DOHH2 (cell line): Measurements from ENCODE around the gene TDRD6.

Experiments used
- H3F3A ChIP-seq: fragments of 200-600 bp; sonication (generic), shearing (Covaris generic); 2 replicates; pipeline ENCODE4 v1.6.0; 2016; ENCODE audit warnings: antibody characterized with exemption, mild to moderate bottlenecking; ENCODE audit not compliant: control insufficient read depth, insufficient read depth
- H3K27ac ChIP-seq: fragments of 200-600 bp; sonication (generic); 2 replicates; pipeline ENCODE4 v1.5.1; 2014; ENCODE audit warnings: low read depth, mild to moderate bottlenecking, low read length, moderate library complexity
- H3K27me3 ChIP-seq: fragments of 200-600 bp; sonication (generic); 2 replicates; pipeline ENCODE4 v1.6.1; 2014; ENCODE audit warnings: mild to moderate bottlenecking, low read length, mixed read lengths; ENCODE audit not compliant: control insufficient read depth
- H3K36me3 ChIP-seq: fragments of 200-600 bp; sonication (generic); 2 replicates; pipeline ENCODE4 v1.6.1; 2014; ENCODE audit warnings: mild to moderate bottlenecking, low read length, moderate library complexity, mixed read lengths; ENCODE audit not compliant: control insufficient read depth
- H3K4me1 ChIP-seq: fragments of 200-600 bp; sonication (generic); 2 replicates; pipeline ENCODE4 v1.6.1; 2014; ENCODE audit warnings: mild to moderate bottlenecking, low read length, mixed read lengths; ENCODE audit not compliant: control insufficient read depth
- H3K4me2 ChIP-seq: fragments of 200-600 bp; sonication (generic); 2 replicates; pipeline ENCODE4 v1.6.0; 2014; ENCODE audit warnings: mild to moderate bottlenecking, low read length, moderate library complexity
- H3K4me3 ChIP-seq: fragments of 200-600 bp; sonication (generic); 2 replicates; pipeline ENCODE4 v1.5.1; 2014; ENCODE audit warnings: mild to moderate bottlenecking, low read length, mixed read lengths
- H3K79me2 ChIP-seq: fragments of 200-600 bp; sonication (generic); 2 replicates; pipeline ENCODE4 v1.6.1; 2014; ENCODE audit warnings: mild to moderate bottlenecking, low read length, mixed read lengths; ENCODE audit not compliant: control insufficient read depth
- H3K9me2 ChIP-seq: fragments of 200-600 bp; sonication (generic); replicated peaks from 2 replicates; pipeline ENCODE4 v1.6.1; 2014; ENCODE audit warnings: mild to moderate bottlenecking, low read length, mixed read lengths; ENCODE audit not compliant: control insufficient read depth
- H3K9me3 ChIP-seq: fragments of 200-600 bp; sonication (generic); 2 replicates; pipeline ENCODE4 v1.6.1; 2014; ENCODE audit warnings: antibody characterized with exemption, low read length, mixed read lengths; ENCODE audit not compliant: control insufficient read depth, insufficient read depth
- H4K20me1 ChIP-seq: fragments of 200-600 bp; sonication (generic); 2 replicates; pipeline ENCODE4 v1.6.0; 2014; ENCODE audit warnings: low read depth, mild to moderate bottlenecking, antibody characterized with exemption, low read length, moderate library complexity; ENCODE audit not compliant: control insufficient read depth, insufficient read depth
- CTCF ChIP-seq: fragments of 200-600 bp; sonication (generic); IDR thresholded peaks from one replicate; pipeline ENCODE4 v1.5.1; 2014; ENCODE audit warnings: antibody characterized with exemption, mild to moderate bottlenecking, low read depth, low read length; ENCODE audit not compliant: poor library complexity, severe bottlenecking
- EZH2phosphoT487 ChIP-seq: fragments of 200-600 bp; sonication (generic); IDR thresholded peaks from 2 replicates; pipeline ENCODE4 v1.6.1; 2017; ENCODE audit warnings: borderline replicate concordance, mild to moderate bottlenecking, antibody characterized with exemption, low read length, moderate library complexity, mixed read lengths

Gene TDRD6

GRCh38 chr6:46735720-46736031 is 48.0 kb downstream of the TDRD6 start:
- no peaks in the 10 kb centered on the region for H3K36me3 ChIP-seq
- TF ChIP-seq EZH2phosphoT487 = no peak
- TF ChIP-seq CTCF = no peak
- no peaks in the 10 kb centered on the region for H3K9me2 ChIP-seq
- H3K27ac ChIP-seq = no peak overlapping the region
- H3K9me3 ChIP-seq = no peaks in the 10 kb centered on the region
- no peaks in the 10 kb centered on the region for H3K27me3 ChIP-seq
- H3K79me2 ChIP-seq = no peaks in the 10 kb centered on the region
- H4K20me1 ChIP-seq = no peaks in the 10 kb centered on the region
- no peaks in the 10 kb centered on the region for H3F3A ChIP-seq
- no peaks in the 10 kb centered on the region for H3K4me1 ChIP-seq
- H3K4me2 ChIP-seq = no peak overlapping the region
- H3K4me3 ChIP-seq = no peak overlapping the region

DNA sequence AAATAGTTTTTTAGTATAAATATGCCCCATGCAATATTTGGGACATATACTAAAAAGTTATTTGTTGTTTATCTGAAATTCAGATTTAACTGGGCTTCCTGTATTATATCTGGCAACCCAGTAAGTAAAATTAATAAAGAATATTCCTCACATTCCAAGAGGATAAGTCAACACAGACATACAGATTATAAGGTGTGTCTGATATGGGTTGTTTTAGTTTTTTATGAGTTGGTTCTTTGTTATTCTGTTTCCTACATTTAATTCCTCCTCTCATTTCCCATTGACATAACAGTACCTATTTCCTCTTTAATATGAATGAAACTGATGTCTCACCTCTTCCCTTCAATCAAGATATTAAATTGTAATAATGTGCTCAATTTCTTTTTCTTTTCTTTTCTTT is 49.2 kb downstream of the TDRD6 start:
- no peaks in the 10 kb centered on the region for H3F3A ChIP-seq
- no peaks in the 10 kb centered on the region for H3K4me1 ChIP-seq
- no peaks in the 10 kb centered on the region for H3K36me3 ChIP-seq
- no peak overlapping the region for H3K4me3 ChIP-seq
- TF ChIP-seq EZH2phosphoT487 (no peak), CTCF (no peak)
- no peaks in the 10 kb centered on the region for H3K9me3 ChIP-seq
- no peaks in the 10 kb centered on the region for H3K27me3 ChIP-seq
- H3K79me2 ChIP-seq = no peaks in the 10 kb centered on the region
- H3K4me2 ChIP-seq = no peak overlapping the region
- H3K27ac ChIP-seq = no peak overlapping the region
- no peaks in the 10 kb centered on the region for H4K20me1 ChIP-seq
- no peaks in the 10 kb centered on the region for H3K9me2 ChIP-seq

GRCh38 chr6:46741482-46741881 is 53.8 kb downstream of the TDRD6 start:
- Histone ChIP-seq H3K27ac (no peak overlapping the region), H3K79me2 (no peaks in the 10 kb centered on the region), H3F3A (no peaks in the 10 kb centered on the region), H3K4me3 (no peak overlapping the region), H3K9me3 (no peaks in the 10 kb centered on the region), H3K9me2 (no peaks in the 10 kb centered on the region), H4K20me1 (no peaks in the 10 kb centered on the region), H3K4me1 (no peaks in the 10 kb centered on the region), H3K36me3 (no peaks in the 10 kb centered on the region), H3K4me2 (no peak overlapping the region), H3K27me3 (no peaks in the 10 kb centered on the region)
- TF ChIP-seq EZH2phosphoT487 = no peak
- no peak for TF ChIP-seq CTCF

DNA sequence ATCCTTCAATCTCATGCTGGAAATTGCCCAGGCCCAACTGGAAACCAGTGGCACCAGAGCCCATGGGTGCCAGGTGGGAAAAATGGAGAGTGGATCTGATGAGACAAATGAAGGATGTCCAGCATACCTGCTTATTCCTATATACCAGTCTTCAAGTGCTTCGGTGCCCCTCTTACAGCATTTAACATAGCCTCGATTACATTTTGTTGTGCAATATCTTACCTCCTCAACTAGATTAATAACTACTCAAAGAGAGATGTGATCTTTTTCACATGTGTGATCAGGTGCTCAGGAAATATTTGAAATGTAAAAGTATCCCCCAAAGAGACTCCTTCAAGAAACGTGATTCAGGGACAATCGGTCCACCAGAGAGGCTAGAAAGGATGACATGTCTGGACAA is 54.2 kb downstream of the TDRD6 start:
- no peak overlapping the region for H3K27ac ChIP-seq
- H3K36me3 ChIP-seq = no peaks in the 10 kb centered on the region
- no peaks in the 10 kb centered on the region for H3F3A ChIP-seq
- H3K27me3 ChIP-seq = no peaks in the 10 kb centered on the region
- no peaks in the 10 kb centered on the region for H3K9me2 ChIP-seq
- no peak overlapping the region for H3K4me2 ChIP-seq
- H3K4me1 ChIP-seq = no peaks in the 10 kb centered on the region
- H3K4me3 ChIP-seq = no peak overlapping the region
- H4K20me1 ChIP-seq = no peaks in the 10 kb centered on the region
- H3K79me2 ChIP-seq = no peaks in the 10 kb centered on the region
- H3K9me3 ChIP-seq = no peaks in the 10 kb centered on the region
- TF ChIP-seq EZH2phosphoT487 = no peak
- no peak for TF ChIP-seq CTCF
